H1 (cell line): Measurements from ENCODE around the gene PKIB. TPM values are rescaled to one million over a fixed set of nuclear protein-coding genes. Genes with fewer than 3 reads are reported as not detected.

Experiments
- CTCF ChIA-PET: fragments of 300-600 bp; sonication (Branson Sonifier 250); formaldehyde crosslinking; loops from one replicate; lab custom pipeline; 2021; ENCODE audit not compliant: partially characterized antibody; lab: Charles Lee
- POLR2A ChIA-PET: fragments of 300-600 bp; sonication (Branson Sonifier 250); formaldehyde crosslinking; loops from one replicate; lab custom pipeline; 2021; ENCODE audit warnings: inconsistent platforms; ENCODE audit not compliant: partially characterized antibody; lab: Charles Lee
- DNase-seq, 2 experiments: peaks; one replicate each; pipeline versions ENCODE4 v3.0.0 to v3.0.0-alpha.2; 2010 to 2022; ENCODE audit warnings: low spot score in 2 of 2, low read depth in 1 of 2, mixed read lengths in 1 of 2
- FAIRE-seq: peaks from 2 replicates; lab custom pipeline; 2011; peaks lifted over from hg19 to GRCh38; lab: Jason Lieb, UNC
- H2AFZ ChIP-seq: 2 replicates; pipeline ENCODE4 v1.8.1; 2012; ENCODE audit warnings: low read length, inconsistent platforms
- H2AK5ac ChIP-seq: 2 replicates; pipeline ENCODE4 v1.6.1; 2013; ENCODE audit warnings: low read depth, low read length
- H2BK120ac ChIP-seq: replicated peaks from 2 replicates; pipeline ENCODE3; 2013; ENCODE audit warnings: low read depth, low read length, inconsistent platforms
- H2BK12ac ChIP-seq: 2 replicates; pipeline ENCODE4 v1.6.1; 2013; ENCODE audit warnings: low read depth, low read length
- H2BK15ac ChIP-seq: 2 replicates; pipeline ENCODE4 v1.6.1; 2013; ENCODE audit warnings: low read length
- H2BK20ac ChIP-seq: 2 replicates; pipeline ENCODE4 v1.6.1; 2013; ENCODE audit warnings: low read length
- H2BK5ac ChIP-seq: 2 replicates; pipeline ENCODE4 v1.6.1; 2013; ENCODE audit warnings: low read depth, low read length
- H3K14ac ChIP-seq: 2 replicates; pipeline ENCODE4 v1.6.1; 2013; ENCODE audit warnings: inconsistent platforms; ENCODE audit not compliant: insufficient read length
- H3K18ac ChIP-seq: 2 replicates; pipeline ENCODE4 v1.6.1; 2013; ENCODE audit warnings: low read length; ENCODE audit errors: extremely low read depth
- H3K23ac ChIP-seq: 2 replicates; pipeline ENCODE4 v1.6.1; 2013; ENCODE audit warnings: inconsistent platforms; ENCODE audit not compliant: insufficient read length
- H3K23me2 ChIP-seq: 2 replicates; pipeline ENCODE4 v1.6.1; 2013; ENCODE audit warnings: low read depth, low read length
- H3K27ac ChIP-seq: 2 replicates; pipeline ENCODE4 v1.6.1; 2011; ENCODE audit warnings: low read depth, low read length, inconsistent platforms
- H3K27me3 ChIP-seq, 4 experiments: replicated peaks in 1 of 4; 1 replicate in 1 of 4; 2 replicates in 3 of 4; pipeline versions ENCODE4 v1.6.1 to v1.8.1; 2011 to 2013; ENCODE audit warnings: low read length in 3 of 4, mild to moderate bottlenecking in 3 of 4, inconsistent platforms in 2 of 4, mixed read lengths in 2 of 4, moderate library complexity in 1 of 4; ENCODE audit not compliant: control insufficient read depth in 3 of 4, insufficient read depth in 3 of 4; ENCODE audit errors: extremely low read depth in 1 of 4
- H3K36me3 ChIP-seq, 4 experiments: 2 replicates each; pipeline versions ENCODE4 v1.6.1 to v1.8.1; 2011 to 2013; ENCODE audit warnings: mild to moderate bottlenecking in 4 of 4, low read length in 3 of 4, moderate library complexity in 2 of 4, control low read depth in 1 of 4, inconsistent platforms in 1 of 4; ENCODE audit not compliant: insufficient read depth in 4 of 4, control insufficient read depth in 2 of 4
- H3K4ac ChIP-seq: replicated peaks from 2 replicates; pipeline ENCODE3; 2013; ENCODE audit warnings: low read length, low read depth, mixed read lengths, inconsistent platforms; ENCODE audit not compliant: insufficient read length
- H3K4me1 ChIP-seq, 4 experiments: replicated peaks in 1 of 4; 1 replicate in 1 of 4; 2 replicates in 3 of 4; pipeline versions ENCODE4 v1.6.1 to v1.8.1; 2011 to 2013; ENCODE audit warnings: low read length in 3 of 4, inconsistent platforms in 2 of 4, mixed read lengths in 1 of 4; ENCODE audit not compliant: insufficient read depth in 4 of 4, control insufficient read depth in 3 of 4
- H3K4me2 ChIP-seq, 2 experiments: 2 replicates each; pipeline versions ENCODE4 v1.6.1 to v1.8.1; 2011 to 2013; ENCODE audit warnings: low read depth in 2 of 2, low read length in 2 of 2, control low read depth in 1 of 2, inconsistent platforms in 1 of 2, mild to moderate bottlenecking in 1 of 2; ENCODE audit not compliant: insufficient read depth in 1 of 2
- H3K4me3 ChIP-seq, 4 experiments: fragments of 200-600, 300-600 bp in 1 of 4; sonication (generic), shearing (Covaris generic), sonication (Bioruptor Twin) in 1 of 4; 2 replicates each; pipeline versions ENCODE4 v1.5.1 to v1.8.1; 2011 to 2016; ENCODE audit warnings: low read length in 4 of 4, low read depth in 3 of 4, control low read depth in 2 of 4, inconsistent platforms in 2 of 4, mild to moderate bottlenecking in 2 of 4, mixed read lengths in 1 of 4, moderate library complexity in 1 of 4; ENCODE audit not compliant: insufficient read depth in 2 of 4; ENCODE audit errors: extremely low read depth in 1 of 4
- H3K56ac ChIP-seq: replicated peaks from 2 replicates; pipeline ENCODE3; 2013; ENCODE audit warnings: low read depth, mild to moderate bottlenecking, mixed read lengths, low read length, inconsistent platforms; ENCODE audit not compliant: insufficient read length
- H3K79me1 ChIP-seq: 2 replicates; pipeline ENCODE4 v1.6.1; 2013; ENCODE audit warnings: low read depth, low read length, control low read depth
- H3K79me2 ChIP-seq, 2 experiments: 2 replicates each; pipeline versions ENCODE4 v1.6.1 to v1.8.1; 2012 to 2013; ENCODE audit warnings: low read length in 2 of 2, mild to moderate bottlenecking in 2 of 2, inconsistent platforms in 1 of 2; ENCODE audit not compliant: insufficient read depth in 2 of 2, control insufficient read depth in 1 of 2
- H3K9ac ChIP-seq, 4 experiments: replicated peaks in 1 of 4; 1 replicate in 1 of 4; 2 replicates in 3 of 4; pipeline versions ENCODE4 v1.6.1 to v1.8.1; 2011 to 2013; ENCODE audit warnings: low read depth in 3 of 4, low read length in 3 of 4, control low read depth in 2 of 4, mild to moderate bottlenecking in 2 of 4, moderate library complexity in 2 of 4, inconsistent platforms in 1 of 4; ENCODE audit errors: extremely low read depth in 1 of 4
- H3K9me3 ChIP-seq, 2 experiments: 2 replicates each; pipeline versions ENCODE4 v1.6.1 to v1.8.1; 2012 to 2013; ENCODE audit warnings: mild to moderate bottlenecking in 2 of 2, moderate library complexity in 2 of 2, control low read depth in 1 of 2, inconsistent platforms in 1 of 2, low read depth in 1 of 2, low read length in 1 of 2, mixed read lengths in 1 of 2; ENCODE audit not compliant: insufficient read depth in 2 of 2
- H4K20me1 ChIP-seq, 2 experiments: replicated peaks in 1 of 2; 2 replicates each; pipeline versions ENCODE3 to v1.8.1; 2011 to 2013; ENCODE audit warnings: inconsistent platforms in 2 of 2, low read length in 2 of 2, mild to moderate bottlenecking in 1 of 2; ENCODE audit not compliant: insufficient read depth in 2 of 2, control insufficient read depth in 1 of 2
- H4K5ac ChIP-seq: 2 replicates; pipeline ENCODE4 v1.6.1; 2013; ENCODE audit warnings: low read length, low read depth, mixed read lengths, inconsistent platforms; ENCODE audit not compliant: insufficient read length
- H4K8ac ChIP-seq: 2 replicates; pipeline ENCODE4 v1.8.0; 2013; ENCODE audit warnings: mild to moderate bottlenecking, moderate library complexity, low read length, inconsistent platforms; ENCODE audit not compliant: insufficient read depth; ENCODE audit errors: extremely low read depth
- H4K91ac ChIP-seq: replicated peaks from 2 replicates; pipeline ENCODE3; 2013; ENCODE audit warnings: low read length, mixed read lengths, inconsistent platforms; ENCODE audit not compliant: insufficient read length
- CBX5 ChIP-seq: fragments of 300-800, 300-1000 bp; sonication (generic); IDR thresholded peaks from 2 replicates; pipeline ENCODE4 v1.7.1; 2016; ENCODE audit warnings: antibody characterized with exemption, low read length, low read depth
- CTBP2 ChIP-seq: IDR thresholded peaks from 2 replicates; pipeline ENCODE4 v1.7.0; 2011; ENCODE audit warnings: borderline replicate concordance, mild to moderate bottlenecking, moderate library complexity, mixed read lengths, low read length; ENCODE audit not compliant: insufficient read depth, insufficient read length
- RAD21 ChIP-seq, 2 experiments: IDR thresholded peaks in 1 of 2; conservative IDR thresholded peaks in 1 of 2; 2 replicates each; pipeline ENCODE4 v1.6.1; 2011; ENCODE audit warnings: low read depth in 2 of 2, low read length in 2 of 2, improper control_type of control experiment in 1 of 2, inconsistent platforms in 1 of 2, mild to moderate bottlenecking in 1 of 2, moderate library complexity in 1 of 2
- WGBS, 2 experiments: shearing (Covaris generic) in 1 of 2; methylation state at CpG; one replicate each; pipeline versions ENCODE4 v1.1.6 to v1.1.7; 2013 to 2015; ENCODE audit warnings: low lambda C conversion rate in 2 of 2, mixed read lengths in 2 of 2, inconsistent platforms in 1 of 2, low coverage in 1 of 2, missing lambda C conversion rate in 1 of 2; ENCODE audit not compliant: insufficient replicate concordance in 2 of 2, insufficient coverage in 1 of 2, insufficient read length in 1 of 2; ENCODE audit errors: extremely low coverage in 1 of 2, missing lambda C conversion rate in 1 of 2; 5-methylcytosine and 5-hydroxymethylcytosine counted together
- polyA plus RNA-seq, 7 experiments: library from polyadenylated mRNA; depleted of rRNA in 3 of 7; stranded (reverse) in 5 of 7; unstranded in 2 of 7; fragments of >200 nt in 5 of 7; fragments of 200-250 nt in 2 of 7; gene quantifications; 1 replicate in 5 of 7; 2 replicates in 1 of 7; 4 replicates in 1 of 7; pipeline versions ENCODE4 v1.2.1 to v1.2.3, GENCODE V29; 2011 to 2013; ENCODE audit warnings: missing spikeins in 2 of 7, mixed read lengths in 2 of 7
- total RNA-seq: library from RNA; stranded (reverse); fragmentation: NEBNext Ultra II Directional; extraction: Animal tissue kit (Norgen Biotek cat#: 25700); gene quantifications from 2 replicates; pipeline ENCODE4 v1.2.1, GENCODE V29; 2021

Gene PKIB
- total and polyA plus RNA-seq, 2 of the 8 experiments (the other 6 are each of a cell fraction or from before 2014, with no cell fraction given), result 13.5 to 73.3 TPM

GRCh38 chr6:122641819-122642218 lies 31.6 kb downstream of the PKIB start:
- Histone ChIP-seq H2AK5ac (no peak overlapping the region), H3K27me3 (no peaks in the 10 kb centered on the region), H3K4ac (no peak overlapping the region), H2BK120ac (no peak overlapping the region), H3K27ac (no peak overlapping the region), H4K20me1 (no peaks in the 10 kb centered on the region), H3K9me3 (no peaks in the 10 kb centered on the region), H2BK5ac (no peak overlapping the region), H3K36me3 (no peaks in the 10 kb centered on the region; a peak in 1 of 8 replicates), H2BK20ac (no peak overlapping the region), H3K4me2 (no peak overlapping the region), H3K56ac (no peak overlapping the region), H3K23me2 (no peaks in the 10 kb centered on the region), H3K14ac (no peak overlapping the region), H3K79me1 (no peaks in the 10 kb centered on the region), H2BK15ac (no peak overlapping the region), H3K4me1 (no peaks in the 10 kb centered on the region), H3K4me3 (no peak overlapping the region), H3K18ac (no peak overlapping the region), H2BK12ac (no peak overlapping the region), H4K8ac (no peak overlapping the region), H4K5ac (no peak overlapping the region), H3K9ac (no peak overlapping the region), H3K23ac (no peak overlapping the region), H3K79me2 (no peaks in the 10 kb centered on the region), H4K91ac (no peak overlapping the region), H2AFZ (no peak overlapping the region)
- TF ChIP-seq CTBP2 (no peak), CBX5 (no peak), RAD21 (IDR thresholded peaks at IDR 0.05 in 1 of 2, conservative IDR thresholded peaks at IDR 0.05 in 1 of 2; ENCODE audit: low read depth in 2 of 2, low read length in 2 of 2) (no peak)
- FAIRE-seq (no peak), DNase-seq (no peak)
- 84% methylated on average over 3 of the region's 3 CpGs; no CpG with 5 or more reads in 1 of the 2 experiments for WGBS, 2 experiments
- CTCF ChIA-PET, result interaction anchor here (0.7 to 4.4 kb wide), 3 partner anchors 10 to 111 kb away, joined by 3 to 19 read pairs (median 5); no protein-coding TSS in a partner anchor
- POLR2A ChIA-PET, result no interaction called here
